Heart right ventricle (tissue), 16 donors: ENCODE measurements around the gene PLEKHA7. TPM values are rescaled to one million over a fixed set of nuclear protein-coding genes. Genes with fewer than 3 reads are reported as not detected.

Experiments
- ATAC-seq, 8 donors: fragments of 200-7000 bp; cut with Tn5 transposase; one replicate each; pipeline ENCODE4 v1.9.1; 2020; ENCODE audit warnings: mild to moderate bottlenecking in 8 of 8, moderate library complexity in 8 of 8, moderate number of reproducible peaks in 1 of 8
- DNase-seq, 2 donors: peaks; one replicate each; pipeline ENCODE4 v3.0.0-alpha.2; 2020
- H3K27ac ChIP-seq, 10 donors: fragments of 200-600 bp; sonication (generic) in 2 of 10; one replicate each; pipeline versions ENCODE4 v1.5.0 to v1.8.0; 2020 to 2022; ENCODE audit warnings: mild to moderate bottlenecking in 3 of 10
- H3K27me3 ChIP-seq, 7 donors: fragments of 200-600 bp; one replicate each; pipeline ENCODE4 v1.8.0; 2021 to 2022; ENCODE audit warnings: mild to moderate bottlenecking in 2 of 7
- H3K36me3 ChIP-seq, 9 donors: fragments of 200-600 bp; sonication (generic) in 1 of 9; one replicate each; pipeline versions ENCODE4 v1.5.0 to v1.8.0; 2020 to 2022; ENCODE audit warnings: mild to moderate bottlenecking in 2 of 9
- H3K4me1 ChIP-seq, 9 donors: fragments of 200-600 bp; sonication (generic) in 1 of 9; one replicate each; pipeline versions ENCODE4 v1.5.0 to v1.8.0; 2020 to 2022; ENCODE audit warnings: mild to moderate bottlenecking in 4 of 9
- H3K4me3 ChIP-seq, 10 donors: fragments of 200-600 bp; sonication (generic) in 2 of 10; one replicate each; pipeline versions ENCODE4 v1.5.0 to v1.8.0; 2020 to 2022; ENCODE audit warnings: mild to moderate bottlenecking in 7 of 10, moderate library complexity in 2 of 10
- H3K9me3 ChIP-seq, 11 donors: fragments of 200-600 bp in 10 of 11; sonication (generic) in 2 of 11; one replicate each; pipeline versions ENCODE4 v1.5.0 to v1.8.0; 2013 to 2022; ENCODE audit warnings: mild to moderate bottlenecking in 2 of 11, control low read depth in 1 of 11, moderate library complexity in 1 of 11
- WGBS, 2 donors: extraction: QIAGEN DNeasy Blood & Tissue Kit; methylation state at CpG; one replicate each; pipeline ENCODE4 v1.1.7; 2013; ENCODE audit warnings: inconsistent platforms in 1 of 2; 5-methylcytosine and 5-hydroxymethylcytosine counted together
- intact Hi-C, 10 donors: fragments of 100-400 bp; cut with DNase I; formaldehyde crosslinking; loops; one replicate each; pipeline versions ENCODE4 v1.11.1 to v1.14.2; 2022
- polyA plus RNA-seq, 2 donors: library from polyadenylated mRNA; stranded (reverse); fragments of 200-250 nt; gene quantifications; one replicate each; pipeline ENCODE4 v1.2.3, GENCODE V29; 2013
- total RNA-seq, 10 donors: library from RNA; stranded (reverse); fragmentation: NEBNext Ultra II Directional in 3 of 10; extraction: Animal tissue kit (Norgen Biotek cat#: 25700) in 3 of 10; gene quantifications; one replicate each; pipeline versions ENCODE4 v1.2.1 to v1.2.4, GENCODE V29; 2021 to 2023
- TF ChIP-seq, protein P1 (sequence below), 9 donors: fragments of 200-600 bp; sonication (generic) in 2 of 9; IDR thresholded peaks; one replicate each; pipeline versions ENCODE4 v1.5.0 to v1.8.0; 2021 to 2022; ENCODE audit warnings: antibody characterized with exemption in 9 of 9, mild to moderate bottlenecking in 5 of 9, moderate library complexity in 1 of 9
- donor health status: Arrhythmogenic right ventricular cardiomyopathy.
- donor health status: ischemic (EF 13 %, LVEDD 7.1; RV severe dilation, severe dysfunction).
- donor health status: healthy with polysubstance abuse.
- donor health status: DM: no; HTN: yes; CAD: no.
- donor health status: DM: no; HTN: no; CAD: no.
- donor health status: ischemic (EF 25% LVEDD 6.9; RV normal size, moderate dysfunction).
- donor health status: ischemic (EF 25% LVEDD 5.7; RV mildly dilated, moderate dysfunction).
- donor health status: healthy.
- donor health status: DM: yes; HTN: yes; CAD: no.
- donor health status: Ischemic cardiomyopathy.
- donor health status: ischemic (EF 35%, LVEDD 5.7; RV mildly dilated, moderate dysfunction).
- donor health status: nonischemic (EF 11% LVEDD 7.7; RV severe dilation, severe dysfunction).
- donor health status: DM: yes; HTN: yes; CAD: no.
- donor health status: PGD.
- donor health status: ischemic (EF 29% LVEDD 5.4; RV normal size, mild dysfunction).
- donor health status: nonischemic (EF 23%, LVEDD 6.1; RV moderate dilation, normal function).

The PLEKHA7 gene
- total and polyA plus RNA-seq, 12 donors = 15.3 to 46.9 (median 24.0) TPM

DNA sequence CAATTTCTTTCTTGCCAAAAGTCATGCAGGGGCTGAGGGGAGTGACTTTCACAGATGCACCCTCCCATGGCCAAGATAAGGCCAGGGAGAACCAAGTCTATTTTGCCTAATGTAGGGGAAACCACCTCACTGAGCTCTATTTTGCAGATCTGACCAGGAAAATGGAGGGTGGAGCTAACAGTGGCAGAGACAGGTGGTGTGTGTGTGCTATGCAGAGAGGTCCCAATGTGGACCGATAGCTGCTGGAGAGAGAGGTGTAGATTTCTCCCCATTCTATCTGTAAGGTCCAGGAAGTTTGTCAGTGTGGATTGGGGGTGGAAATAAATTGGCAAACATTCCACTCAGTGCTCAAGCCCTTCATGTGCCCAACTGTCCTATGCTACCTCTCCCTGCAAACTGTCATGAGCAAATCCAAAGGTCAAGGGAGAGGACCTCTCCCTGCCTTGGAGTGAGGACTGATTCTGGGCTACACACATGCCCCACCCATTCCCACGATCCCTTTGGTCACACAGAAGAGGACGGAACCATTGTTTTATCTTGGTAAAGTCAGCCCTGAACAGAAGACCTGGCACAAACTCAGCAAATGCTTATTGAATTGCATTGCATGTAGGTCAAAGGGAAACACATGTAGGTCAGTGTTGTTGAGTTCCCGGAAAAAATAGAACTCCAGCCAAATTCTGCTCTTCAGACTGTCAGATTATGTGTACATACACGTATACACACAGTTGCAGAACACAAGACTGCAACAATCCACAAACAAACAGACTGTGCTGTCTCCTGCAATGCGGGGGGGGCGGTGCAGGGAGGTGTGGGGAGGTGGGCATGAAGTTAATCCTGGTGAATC lies 209.9 kb downstream of the PLEKHA7 start:
- ATAC-seq (peak; percentile 52 to 81 (median 74)), DNase-seq (peak in 1 of 2 donors; percentile 61)
- peak overlapping the region in 6 of 10 donors; percentile 29 to 78 (median 52) for H3K27ac ChIP-seq
- H3K27me3 ChIP-seq = no peaks in the 10 kb centered on the region
- no peak overlapping the region for H3K4me3 ChIP-seq
- 19 to 23% methylated on average over 7 of the region's 7 CpGs for WGBS, 2 donors
- TF ChIP-seq, protein P1, sequence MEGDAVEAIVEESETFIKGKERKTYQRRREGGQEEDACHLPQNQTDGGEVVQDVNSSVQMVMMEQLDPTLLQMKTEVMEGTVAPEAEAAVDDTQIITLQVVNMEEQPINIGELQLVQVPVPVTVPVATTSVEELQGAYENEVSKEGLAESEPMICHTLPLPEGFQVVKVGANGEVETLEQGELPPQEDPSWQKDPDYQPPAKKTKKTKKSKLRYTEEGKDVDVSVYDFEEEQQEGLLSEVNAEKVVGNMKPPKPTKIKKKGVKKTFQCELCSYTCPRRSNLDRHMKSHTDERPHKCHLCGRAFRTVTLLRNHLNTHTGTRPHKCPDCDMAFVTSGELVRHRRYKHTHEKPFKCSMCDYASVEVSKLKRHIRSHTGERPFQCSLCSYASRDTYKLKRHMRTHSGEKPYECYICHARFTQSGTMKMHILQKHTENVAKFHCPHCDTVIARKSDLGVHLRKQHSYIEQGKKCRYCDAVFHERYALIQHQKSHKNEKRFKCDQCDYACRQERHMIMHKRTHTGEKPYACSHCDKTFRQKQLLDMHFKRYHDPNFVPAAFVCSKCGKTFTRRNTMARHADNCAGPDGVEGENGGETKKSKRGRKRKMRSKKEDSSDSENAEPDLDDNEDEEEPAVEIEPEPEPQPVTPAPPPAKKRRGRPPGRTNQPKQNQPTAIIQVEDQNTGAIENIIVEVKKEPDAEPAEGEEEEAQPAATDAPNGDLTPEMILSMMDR (IDR thresholded peaks at IDR 0.05) = no peak
- intact Hi-C loops = no loop called here
- no peaks in the 10 kb centered on the region for H3K9me3 ChIP-seq
- peaks cover 0 to 12% (median 0%) of the 10 kb centered on the region in 9 donors for H3K36me3 ChIP-seq
- H3K4me1 ChIP-seq = peaks cover 8 to 68% (median 50%) of the 10 kb centered on the region in 9 donors

DNA sequence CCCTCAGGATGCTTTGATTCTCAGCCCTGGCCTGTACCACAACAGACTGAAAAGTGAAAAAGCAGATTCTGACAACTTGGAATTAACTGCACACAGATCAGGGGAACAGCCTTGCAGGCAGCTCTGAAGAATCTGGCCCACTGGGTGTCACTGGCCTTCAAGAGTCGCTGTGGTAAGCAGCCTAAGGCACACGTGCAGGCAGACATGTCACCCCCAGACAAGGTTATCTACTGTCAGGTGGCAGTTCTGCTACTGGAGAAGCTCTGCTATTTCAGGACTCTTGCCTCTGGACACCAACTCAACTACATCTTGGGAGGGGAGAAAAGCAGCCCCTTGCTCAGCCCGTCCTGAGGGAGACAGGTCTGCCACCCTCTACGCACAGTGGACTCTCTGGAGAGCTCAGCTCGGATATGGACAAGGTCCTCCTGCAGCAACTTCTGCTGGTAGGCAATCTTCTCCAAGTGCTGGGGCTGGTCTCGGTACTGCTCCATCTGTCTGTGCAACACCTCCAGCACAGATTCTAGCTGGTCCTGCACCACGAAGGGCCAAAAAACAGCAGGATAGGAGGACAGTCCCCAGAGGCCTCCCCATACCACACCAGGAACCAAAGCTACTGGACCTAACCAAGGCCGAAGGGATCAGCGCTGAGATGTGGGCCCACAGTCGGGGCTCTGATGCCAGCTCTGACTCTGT lies 212.8 kb downstream of the PLEKHA7 start:
- H3K9me3 ChIP-seq = no peaks in the 10 kb centered on the region
- WGBS, 2 donors = 66 to 80% methylated on average over 10 of the region's 10 CpGs
- peaks cover 0 to 14% (median 0%) of the 10 kb centered on the region in 9 donors for H3K36me3 ChIP-seq
- no peaks in the 10 kb centered on the region for H3K27me3 ChIP-seq
- TF ChIP-seq, protein P1 (IDR thresholded peaks at IDR 0.05) = no peak
- H3K4me1 ChIP-seq = peaks cover 8 to 54% (median 34%) of the 10 kb centered on the region in 9 donors
- DNase-seq (no peak), ATAC-seq (peak in 5 of 8 donors; percentile 31 to 56 (median 32))
- no peak overlapping the region for H3K4me3 ChIP-seq
- peak overlapping the region in 1 of 10 donors; percentile 28 for H3K27ac ChIP-seq
- intact Hi-C loops = no loop called here

DNA sequence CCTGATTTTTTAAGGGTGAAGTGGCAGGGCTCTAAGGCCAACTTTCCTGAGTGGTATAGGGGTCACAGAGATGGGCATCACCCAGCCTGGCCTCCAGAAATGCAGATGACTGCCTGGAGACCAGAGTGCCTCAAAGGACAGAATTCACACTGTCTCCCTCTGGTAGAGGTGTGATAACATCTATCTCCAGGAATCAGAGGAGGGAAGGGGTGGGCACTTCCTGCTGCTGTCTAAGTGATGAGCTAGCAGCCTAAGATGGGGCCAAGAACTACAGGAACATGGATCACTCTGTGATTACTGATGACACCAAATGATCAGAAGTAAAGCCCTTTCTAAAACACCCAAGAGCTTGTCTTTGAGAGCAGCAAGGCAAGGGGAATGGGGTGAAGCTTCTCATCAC lies 213.8 kb downstream of the PLEKHA7 start:
- DNase-seq (no peak), ATAC-seq (no peak)
- Histone ChIP-seq H3K4me1 (peaks cover 8 to 44% (median 26%) of the 10 kb centered on the region in 9 donors), H3K36me3 (peaks cover 0 to 21% (median 0%) of the 10 kb centered on the region in 9 donors), H3K9me3 (no peaks in the 10 kb centered on the region), H3K4me3 (no peak overlapping the region), H3K27me3 (no peaks in the 10 kb centered on the region), H3K27ac (no peak overlapping the region)
- intact Hi-C loops = no loop called here
- TF ChIP-seq, protein P1 (IDR thresholded peaks at IDR 0.05) = no peak

DNA sequence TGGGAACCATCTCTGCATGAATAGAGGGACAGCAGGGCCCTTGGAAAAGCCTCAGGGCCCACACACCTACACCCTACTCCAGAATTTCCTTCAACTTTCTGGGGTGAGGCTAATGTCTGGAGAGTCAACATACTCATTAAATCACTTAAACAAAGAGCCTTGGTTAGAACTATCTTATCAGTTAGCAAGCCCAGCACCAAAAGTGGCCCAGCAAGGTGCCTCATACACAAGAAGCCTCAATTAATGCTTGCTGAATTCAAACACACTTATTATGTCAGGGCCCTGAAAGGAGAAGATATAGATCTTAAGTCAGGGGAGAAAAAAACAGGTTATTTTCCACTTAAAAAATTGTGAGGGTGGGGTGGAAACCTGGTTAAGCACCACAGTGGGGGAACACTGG lies 214.3 kb downstream of the PLEKHA7 start:
- DNase-seq (no peak), ATAC-seq (no peak)
- peaks cover 0 to 21% (median 0%) of the 10 kb centered on the region in 9 donors for H3K36me3 ChIP-seq
- H3K27me3 ChIP-seq = no peaks in the 10 kb centered on the region
- TF ChIP-seq, protein P1 (IDR thresholded peaks at IDR 0.05) = no peak
- intact Hi-C loops = no loop called here
- no peak overlapping the region for H3K4me3 ChIP-seq
- H3K27ac ChIP-seq = peak overlapping the region in 1 of 10 donors; percentile 1
- peaks cover 8 to 39% (median 24%) of the 10 kb centered on the region in 9 donors for H3K4me1 ChIP-seq
- no peaks in the 10 kb centered on the region for H3K9me3 ChIP-seq
